Stimulated activated naive CD8-positive, alpha-beta T cell treated with anti-CD3 and anti-CD28 coated beads, Interleukin-15, Interleukin-2, amounts not matched to agents 100 U/mL and 50 U/mL, for 24 hours (primary cell): ENCODE measurements around the gene PLCB1.
"Not testable (repeated sequence)": the region's sequence is repeated elsewhere in the genome, so short reads cannot be mapped to it uniquely, and the experiment has no call there.

Experiments
- ATAC-seq: fragments of 150-1000 bp; cut with Tn5 transposase; one replicate; pipeline ENCODE4 v1.10.0; 2021
- DNase-seq: peaks from one replicate; pipeline ENCODE4 v3.0.0; 2021

PLCB1 gene

GRCh38 chr20:8156235-8157079 is 24.4 kb downstream of the PLCB1 start:
- DNase-seq (no peak), ATAC-seq (peak; percentile 90)

DNA sequence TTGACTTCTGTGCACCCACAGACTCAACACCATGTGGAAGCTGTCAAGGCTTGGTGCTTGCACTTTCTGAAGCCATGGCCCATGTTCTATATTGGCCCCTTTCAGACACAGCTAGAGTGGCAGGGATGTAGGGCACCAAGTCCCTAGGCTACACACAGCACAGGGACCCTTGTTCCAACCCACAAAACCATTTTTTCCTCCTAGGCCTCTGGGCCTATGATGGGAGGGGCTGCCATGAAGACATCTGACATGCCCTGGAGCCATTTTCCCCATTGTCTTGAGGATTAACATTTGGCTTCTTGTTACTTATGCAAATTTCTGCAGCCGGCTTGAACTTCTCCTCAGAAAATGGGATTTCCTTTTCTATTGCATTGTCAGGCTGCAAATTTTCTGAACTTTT is 27.2 kb downstream of the PLCB1 start:
- not testable (repeated sequence) for ATAC-seq, DNase-seq

DNA sequence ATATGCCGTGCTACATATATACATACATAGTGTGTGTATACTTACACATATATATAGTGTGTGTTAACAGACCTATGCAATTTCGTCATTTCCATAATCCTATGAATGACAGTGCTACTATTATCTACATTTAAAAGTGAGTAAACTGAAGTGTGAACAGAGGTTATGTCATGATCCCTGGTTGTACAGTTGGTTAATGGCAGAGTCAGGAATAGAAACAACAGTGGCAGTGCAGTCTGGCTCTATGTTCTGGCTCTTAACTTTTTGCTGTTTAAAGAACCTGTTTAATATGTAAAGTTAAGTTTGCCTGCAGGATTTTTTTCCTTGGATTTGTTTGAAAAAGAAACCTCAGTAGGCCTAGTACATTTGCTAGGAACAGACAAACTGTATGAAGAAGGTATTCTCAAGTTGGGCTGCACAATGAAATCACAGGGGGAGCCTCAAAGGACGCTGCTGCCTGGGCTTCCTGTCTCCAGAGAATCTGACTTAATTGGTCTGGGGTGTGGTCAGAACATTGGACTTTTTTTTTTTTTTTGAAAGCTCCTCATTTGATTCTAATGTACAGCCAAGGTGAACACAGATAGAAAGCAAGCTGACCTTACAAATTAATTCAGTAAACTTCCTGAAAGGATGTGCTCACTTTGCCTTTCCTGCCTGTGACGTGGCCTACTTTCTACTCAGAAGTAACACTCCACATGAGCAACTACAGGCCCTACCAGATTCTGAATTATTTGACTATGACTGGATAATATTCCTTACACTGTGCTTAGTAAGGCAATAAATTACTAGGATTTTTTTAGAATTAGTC is 29.4 kb downstream of the PLCB1 start:
- no peak for DNase-seq
- ATAC-seq, result no peak

DNA sequence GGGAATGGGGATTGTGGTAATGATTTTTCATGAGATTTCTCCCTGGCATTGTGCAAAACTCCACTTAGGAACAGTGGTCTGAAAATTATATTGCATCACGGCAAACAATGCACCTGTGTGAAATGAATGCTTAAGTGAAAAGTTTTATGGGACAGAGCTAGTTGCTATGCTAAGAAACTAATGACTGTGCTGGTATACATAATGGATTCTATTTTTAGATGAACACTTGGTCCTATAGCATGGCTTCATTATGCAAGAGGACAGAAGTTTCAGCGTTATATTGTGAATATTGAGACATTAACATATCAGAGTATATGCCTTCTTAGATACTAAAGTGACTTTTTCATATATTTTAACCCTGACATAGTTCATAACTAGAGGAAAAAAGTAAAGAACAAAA is 30.5 kb downstream of the PLCB1 start:
- DNase-seq (no peak), ATAC-seq (no peak)

DNA sequence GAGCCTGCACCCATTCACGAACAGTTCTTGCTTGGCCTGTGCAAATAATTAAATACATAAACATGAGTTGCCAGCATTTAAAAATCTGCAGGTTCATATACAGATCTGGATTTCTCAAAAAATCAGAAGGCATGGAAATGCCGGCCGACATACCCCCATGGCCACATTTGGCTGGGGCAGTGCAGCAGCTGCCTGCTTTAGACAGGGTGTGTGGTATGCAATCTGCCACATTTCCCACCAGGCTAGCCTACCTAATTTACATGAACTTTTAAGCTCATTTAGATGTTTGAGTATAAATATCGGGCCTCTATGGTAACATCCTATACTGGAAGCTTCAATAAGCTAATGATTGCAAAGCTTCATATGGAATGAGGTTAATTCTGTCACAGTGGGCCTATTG is 31.5 kb downstream of the PLCB1 start:
- no peak for DNase-seq
- ATAC-seq, result no peak

GRCh38 chr20:8166730-8167129 is 34.7 kb downstream of the PLCB1 start:
- ATAC-seq, result no peak

GRCh38 chr20:8168785-8169288 is 36.8 kb downstream of the PLCB1 start:
- no peak for DNase-seq
- ATAC-seq, result no peak

More at GRCh38 chr20:8166730-8167129, 34.7 kb downstream of the PLCB1 start:
- no peak for DNase-seq

DNA sequence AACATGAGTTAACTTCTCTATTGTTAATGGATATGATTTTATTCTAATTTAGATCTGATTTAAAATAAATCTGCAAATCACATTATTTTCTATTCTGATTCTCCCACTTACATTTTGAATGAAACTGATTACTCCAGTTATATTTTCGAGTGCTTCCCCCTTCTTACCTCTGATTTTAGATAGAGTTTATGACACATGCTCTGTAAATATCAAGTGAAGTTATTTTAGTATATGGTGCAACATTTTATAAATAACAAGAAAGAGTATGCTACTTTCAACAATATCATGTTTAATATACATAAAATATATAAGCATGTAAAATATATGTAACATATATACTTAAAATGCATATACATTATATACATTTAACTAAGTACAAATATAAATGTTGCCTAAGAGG is 38.9 kb downstream of the PLCB1 start:
- ATAC-seq (no peak), DNase-seq (no peak)

DNA sequence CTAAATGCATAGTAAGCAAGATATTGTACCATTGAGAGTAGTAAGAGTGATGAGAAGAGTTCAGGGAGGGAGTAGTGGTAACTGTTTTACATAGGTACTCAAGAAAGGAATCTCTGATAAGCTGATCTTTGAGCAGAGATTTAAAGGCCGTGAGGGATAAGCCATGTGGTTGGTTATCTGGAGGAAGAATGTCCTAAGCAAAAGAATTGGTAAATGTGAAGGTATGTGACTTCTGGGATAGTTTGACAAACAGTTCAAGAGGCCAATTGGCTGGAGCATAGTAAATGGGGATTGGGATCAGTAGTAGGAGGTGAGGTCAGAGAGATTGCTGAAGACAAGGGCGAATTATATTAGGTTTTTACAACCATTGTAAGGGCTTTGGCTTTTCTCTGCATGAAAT is 40.1 kb downstream of the PLCB1 start:
- no peak for DNase-seq

GRCh38 chr20:8175741-8176675 is 43.9 kb downstream of the PLCB1 start:
- ATAC-seq (no peak), DNase-seq (no peak)

More for the DNA sequence above, 40.1 kb downstream of the PLCB1 start:
- ATAC-seq, result no peak

DNA sequence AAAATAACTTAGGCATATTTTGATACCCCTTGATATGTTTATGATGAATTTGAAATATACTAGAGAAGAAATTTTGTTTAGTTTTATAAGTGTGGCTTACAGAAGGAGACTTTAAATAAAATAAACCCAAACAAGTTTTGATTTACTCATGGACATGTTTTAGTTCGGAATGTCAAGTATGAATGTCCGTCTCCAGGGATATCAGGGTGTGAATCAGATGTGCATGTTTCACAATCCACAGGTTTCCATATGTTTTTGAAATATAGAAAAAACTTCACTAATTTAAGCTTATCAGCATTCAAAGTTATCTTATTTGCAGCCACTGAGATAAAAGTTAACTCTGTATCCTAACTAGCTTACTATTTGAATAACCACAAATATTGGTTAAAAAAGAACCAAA is 51.5 kb downstream of the PLCB1 start:
- DNase-seq (no peak), ATAC-seq (no peak)

- DNase-seq, result no peak
- no peak for ATAC-seq
These were observed 55.7 kb downstream of the PLCB1 start for GRCh38 chr20:8187740-8188139.

- ATAC-seq, result no peak
These were observed 58.2 kb downstream of the PLCB1 start for GRCh38 chr20:8190043-8190880.

DNA sequence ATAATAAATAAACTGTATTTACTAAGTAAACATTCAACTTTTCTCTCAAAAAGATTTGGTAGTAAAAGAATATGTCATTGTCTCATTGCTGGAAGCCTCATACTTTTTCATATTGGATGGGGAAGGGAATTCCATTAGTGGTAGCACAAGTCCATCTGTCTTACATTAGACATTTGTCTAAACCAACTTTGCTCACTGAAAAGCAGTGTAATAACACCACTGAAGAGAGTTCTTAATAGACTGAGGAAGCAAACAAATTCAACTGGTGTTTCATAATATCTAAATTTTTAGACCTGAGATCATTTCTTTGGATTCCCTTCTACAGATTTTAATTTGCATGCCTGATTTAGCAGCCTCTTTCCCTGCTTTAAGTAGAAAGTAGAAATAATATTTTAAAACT is 62.7 kb downstream of the PLCB1 start:
- ATAC-seq (no peak), DNase-seq (no peak)

More at GRCh38 chr20:8190043-8190880, 58.2 kb downstream of the PLCB1 start:
- DNase-seq, result no peak

DNA sequence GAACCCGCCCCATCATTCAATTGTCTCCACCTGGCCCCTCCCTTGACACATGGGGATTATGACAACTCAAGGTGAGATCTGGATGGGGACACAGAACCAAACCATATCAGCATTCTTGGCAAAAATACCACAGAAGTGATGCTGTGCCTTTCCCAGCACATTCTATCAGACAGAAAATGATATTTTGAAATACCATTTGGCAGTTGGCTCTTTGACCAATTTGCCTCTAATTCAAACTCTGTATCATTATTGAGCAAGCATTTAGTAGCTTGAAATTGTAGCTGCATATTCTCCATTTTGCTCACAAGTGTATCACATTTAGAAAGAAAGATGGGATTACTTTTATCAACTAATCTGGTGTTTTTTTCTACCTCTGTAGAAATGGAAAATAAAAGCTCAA is 64.0 kb downstream of the PLCB1 start:
- DNase-seq (no peak), ATAC-seq (no peak)

DNA sequence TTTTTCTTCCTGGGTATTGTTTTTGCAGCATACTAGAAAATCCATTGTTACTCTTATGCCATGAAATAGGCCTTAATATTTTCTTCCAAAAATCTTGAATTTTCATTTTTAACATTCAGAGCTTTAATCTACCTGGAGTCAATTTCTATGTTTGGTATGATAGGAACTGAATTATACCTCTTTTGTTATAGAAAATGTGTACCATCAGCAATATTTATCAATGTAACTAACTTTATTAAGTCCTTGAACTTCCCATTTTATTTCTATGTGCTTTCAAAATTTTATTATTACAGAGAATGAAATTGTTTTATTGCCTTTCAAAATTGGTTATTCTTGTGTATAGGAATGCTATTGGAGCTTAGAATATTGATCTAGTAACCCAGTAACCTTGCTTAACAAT is 68.2 kb downstream of the PLCB1 start:
- ATAC-seq (no peak), DNase-seq (no peak)

GRCh38 chr20:8203366-8203765 is 71.3 kb downstream of the PLCB1 start:
- ATAC-seq (no peak), DNase-seq (no peak)

DNA sequence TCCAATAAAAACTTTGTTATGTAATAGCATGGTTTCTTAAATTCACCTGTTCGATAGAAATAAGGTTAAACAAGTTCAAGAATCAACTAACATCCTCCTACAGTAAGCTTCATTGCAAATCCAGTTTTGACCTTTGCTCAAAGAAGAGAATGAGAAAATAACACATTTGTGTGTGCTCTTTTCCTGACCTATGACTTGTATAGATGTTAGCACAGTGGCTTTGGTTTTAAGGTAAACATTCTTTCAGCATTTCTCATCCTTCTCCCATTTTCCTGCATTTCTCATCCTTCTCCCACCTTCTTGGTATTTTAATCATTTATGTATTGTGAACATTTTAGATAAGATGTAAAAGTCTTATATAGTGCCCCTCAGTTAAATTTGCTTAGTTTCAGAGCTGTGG is 73.9 kb downstream of the PLCB1 start:
- DNase-seq, result no peak
- ATAC-seq, result no peak

DNA sequence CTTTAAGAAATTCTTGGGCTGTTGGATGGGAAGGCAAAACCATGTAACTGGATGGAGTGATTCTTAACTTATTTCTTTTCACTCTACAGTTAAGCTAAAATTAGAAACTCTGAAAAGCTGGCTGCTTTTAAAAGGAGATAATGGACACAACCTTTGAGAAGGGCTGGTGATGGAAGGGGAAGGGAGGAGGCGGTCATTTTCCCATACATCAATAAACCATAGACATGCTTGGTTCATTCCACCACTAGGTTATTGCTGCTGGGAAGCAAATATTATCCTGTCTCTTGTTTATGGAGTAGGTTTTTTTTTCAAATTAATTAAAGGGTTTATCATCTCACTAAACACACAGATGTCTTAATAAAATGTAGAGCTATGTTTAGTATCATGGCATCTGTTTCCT is 76.2 kb downstream of the PLCB1 start:
- ATAC-seq, result no peak
- no peak for DNase-seq

DNA sequence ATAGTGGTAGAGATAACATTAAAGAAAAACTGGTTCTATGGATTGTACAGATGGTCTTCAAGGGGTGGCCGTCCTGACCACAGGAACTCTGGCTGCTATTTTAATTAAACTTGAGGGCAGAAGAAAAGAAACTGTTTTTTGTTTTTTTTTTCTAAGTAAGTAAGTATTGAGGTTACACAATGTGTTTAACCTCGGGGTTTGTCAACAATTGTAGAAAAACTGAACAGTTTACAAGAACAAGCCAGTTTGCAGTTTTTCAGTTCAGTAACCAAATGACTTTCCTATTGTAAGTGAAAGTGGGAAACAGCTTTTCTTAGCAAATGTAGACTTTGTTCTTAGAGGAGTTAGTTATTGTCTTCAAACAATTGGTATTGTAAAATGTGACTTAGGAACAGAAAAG is 77.0 kb downstream of the PLCB1 start:
- no peak for DNase-seq
- no peak for ATAC-seq

DNA sequence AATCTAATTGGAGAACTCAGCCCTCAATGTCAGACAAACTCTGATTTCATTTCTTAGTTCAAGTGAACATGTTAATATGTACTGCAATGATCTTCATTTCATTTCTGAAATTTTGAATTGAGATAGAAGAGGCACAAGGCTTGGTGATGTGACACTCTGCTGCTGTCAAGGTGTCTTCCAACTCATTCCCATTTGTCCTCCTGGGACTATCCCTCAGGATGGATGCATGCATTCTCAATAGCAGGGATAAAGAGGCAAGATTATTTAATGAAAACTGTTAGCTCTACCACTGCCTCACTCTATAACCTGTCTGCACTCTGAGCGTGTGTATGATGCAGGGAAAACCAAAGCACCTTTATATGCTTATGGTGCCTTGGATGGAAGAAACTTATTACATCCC is 78.7 kb downstream of the PLCB1 start:
- ATAC-seq (no peak), DNase-seq (no peak)
